DOHH2 (cell line): ENCODE data around the gene IL6.
A peak's percentile ranks its signal among the peaks of the same experiment; 100 is the strongest.

Experiments
- H3F3A ChIP-seq: fragments of 200-600 bp; sonication (generic), shearing (Covaris generic); 2 replicates; pipeline ENCODE4 v1.6.0; 2016; ENCODE audit warnings: antibody characterized with exemption, mild to moderate bottlenecking; ENCODE audit not compliant: control insufficient read depth, insufficient read depth
- H3K27ac ChIP-seq: fragments of 200-600 bp; sonication (generic); 2 replicates; pipeline ENCODE4 v1.5.1; 2014; ENCODE audit warnings: low read depth, mild to moderate bottlenecking, low read length, moderate library complexity
- H3K27me3 ChIP-seq: fragments of 200-600 bp; sonication (generic); 2 replicates; pipeline ENCODE4 v1.6.1; 2014; ENCODE audit warnings: mild to moderate bottlenecking, low read length, mixed read lengths; ENCODE audit not compliant: control insufficient read depth
- H3K36me3 ChIP-seq: fragments of 200-600 bp; sonication (generic); 2 replicates; pipeline ENCODE4 v1.6.1; 2014; ENCODE audit warnings: mild to moderate bottlenecking, low read length, moderate library complexity, mixed read lengths; ENCODE audit not compliant: control insufficient read depth
- H3K4me1 ChIP-seq: fragments of 200-600 bp; sonication (generic); 2 replicates; pipeline ENCODE4 v1.6.1; 2014; ENCODE audit warnings: mild to moderate bottlenecking, low read length, mixed read lengths; ENCODE audit not compliant: control insufficient read depth
- H3K4me2 ChIP-seq: fragments of 200-600 bp; sonication (generic); 2 replicates; pipeline ENCODE4 v1.6.0; 2014; ENCODE audit warnings: mild to moderate bottlenecking, low read length, moderate library complexity
- H3K4me3 ChIP-seq: fragments of 200-600 bp; sonication (generic); 2 replicates; pipeline ENCODE4 v1.5.1; 2014; ENCODE audit warnings: mild to moderate bottlenecking, low read length, mixed read lengths
- H3K79me2 ChIP-seq: fragments of 200-600 bp; sonication (generic); 2 replicates; pipeline ENCODE4 v1.6.1; 2014; ENCODE audit warnings: mild to moderate bottlenecking, low read length, mixed read lengths; ENCODE audit not compliant: control insufficient read depth
- H3K9me2 ChIP-seq: fragments of 200-600 bp; sonication (generic); replicated peaks from 2 replicates; pipeline ENCODE4 v1.6.1; 2014; ENCODE audit warnings: mild to moderate bottlenecking, low read length, mixed read lengths; ENCODE audit not compliant: control insufficient read depth
- H3K9me3 ChIP-seq: fragments of 200-600 bp; sonication (generic); 2 replicates; pipeline ENCODE4 v1.6.1; 2014; ENCODE audit warnings: antibody characterized with exemption, low read length, mixed read lengths; ENCODE audit not compliant: control insufficient read depth, insufficient read depth
- H4K20me1 ChIP-seq: fragments of 200-600 bp; sonication (generic); 2 replicates; pipeline ENCODE4 v1.6.0; 2014; ENCODE audit warnings: low read depth, mild to moderate bottlenecking, antibody characterized with exemption, low read length, moderate library complexity; ENCODE audit not compliant: control insufficient read depth, insufficient read depth
- CTCF ChIP-seq: fragments of 200-600 bp; sonication (generic); IDR thresholded peaks from one replicate; pipeline ENCODE4 v1.5.1; 2014; ENCODE audit warnings: antibody characterized with exemption, mild to moderate bottlenecking, low read depth, low read length; ENCODE audit not compliant: poor library complexity, severe bottlenecking
- EZH2phosphoT487 ChIP-seq: fragments of 200-600 bp; sonication (generic); IDR thresholded peaks from 2 replicates; pipeline ENCODE4 v1.6.1; 2017; ENCODE audit warnings: borderline replicate concordance, mild to moderate bottlenecking, antibody characterized with exemption, low read length, moderate library complexity, mixed read lengths

The IL6 gene

GRCh38 chr7:22726345-22726906 lies 574 bp upstream of the IL6 start:
- Histone ChIP-seq H3K9me3 (no peaks in the 10 kb centered on the region), H3F3A (no peaks in the 10 kb centered on the region), H3K79me2 (no peaks in the 10 kb centered on the region), H3K4me2 (no peak overlapping the region), H3K36me3 (no peaks in the 10 kb centered on the region), H3K27me3 (peaks cover 86% of the 10 kb centered on the region), H3K4me3 (no peak overlapping the region), H3K27ac (no peak overlapping the region), H3K4me1 (peaks cover 10% of the 10 kb centered on the region), H3K9me2 (no peaks in the 10 kb centered on the region), H4K20me1 (no peaks in the 10 kb centered on the region)
- TF ChIP-seq EZH2phosphoT487 (no peak; the same call in 1 of the 2 replicates), CTCF (peak; percentile 92)

GRCh38 chr7:22727714-22728035 lies 675 bp downstream of the IL6 start:
- no peaks in the 10 kb centered on the region for H3K9me3 ChIP-seq
- TF ChIP-seq CTCF (no peak), EZH2phosphoT487 (peak; percentile 97; the same call in 1 of the 2 replicates)
- no peaks in the 10 kb centered on the region for H3K9me2 ChIP-seq
- no peaks in the 10 kb centered on the region for H3K79me2 ChIP-seq
- H3K4me3 ChIP-seq: no peak overlapping the region
- H3K4me2 ChIP-seq: no peak overlapping the region
- H3K36me3 ChIP-seq: no peaks in the 10 kb centered on the region
- no peaks in the 10 kb centered on the region for H3F3A ChIP-seq
- H3K27me3 ChIP-seq: peaks cover 73% of the 10 kb centered on the region
- H3K27ac ChIP-seq: no peak overlapping the region
- H3K4me1 ChIP-seq: peaks cover 10% of the 10 kb centered on the region
- no peaks in the 10 kb centered on the region for H4K20me1 ChIP-seq

DNA sequence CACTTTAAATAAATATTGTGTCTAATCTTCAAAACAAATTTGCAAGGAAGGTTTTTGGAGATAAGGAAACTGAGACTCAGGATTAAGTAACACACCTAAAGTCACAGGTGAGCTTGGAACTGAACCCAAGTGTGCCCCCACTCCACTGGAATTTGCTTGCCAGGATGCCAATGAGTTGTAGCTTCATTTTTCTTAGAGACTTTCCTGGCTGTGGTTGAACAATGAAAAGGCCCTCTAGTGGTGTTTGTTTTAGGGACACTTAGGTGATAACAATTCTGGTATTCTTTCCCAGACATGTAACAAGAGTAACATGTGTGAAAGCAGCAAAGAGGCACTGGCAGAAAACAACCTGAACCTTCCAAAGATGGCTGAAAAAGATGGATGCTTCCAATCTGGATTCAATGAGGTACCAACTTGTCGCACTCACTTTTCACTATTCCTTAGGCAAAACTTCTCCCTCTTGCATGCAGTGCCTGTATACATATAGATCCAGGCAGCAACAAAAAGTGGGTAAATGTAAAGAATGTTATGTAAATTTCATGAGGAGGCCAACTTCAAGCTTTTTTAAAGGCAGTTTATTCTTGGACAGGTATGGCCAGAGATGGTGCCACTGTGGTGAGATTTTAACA lies 1.5 kb downstream of the IL6 start:
- Histone ChIP-seq H3K9me2 (no peaks in the 10 kb centered on the region), H3K36me3 (no peaks in the 10 kb centered on the region), H3F3A (no peaks in the 10 kb centered on the region), H3K4me3 (no peak overlapping the region), H3K27ac (no peak overlapping the region), H3K9me3 (no peaks in the 10 kb centered on the region), H3K4me2 (no peak overlapping the region), H3K79me2 (no peaks in the 10 kb centered on the region), H4K20me1 (no peaks in the 10 kb centered on the region), H3K4me1 (peaks cover 10% of the 10 kb centered on the region), H3K27me3 (peaks cover 67% of the 10 kb centered on the region)
- TF ChIP-seq CTCF (peak; percentile 80), EZH2phosphoT487 (peak; percentile 52; the same call in 1 of the 2 replicates)
